T47D (cell line): Measurements from ENCODE around the gene LYPD1.
A peak's percentile ranks its signal among the peaks of the same experiment; 100 is the strongest.
"Not testable (repeated sequence)": the region's sequence is repeated elsewhere in the genome, so short reads cannot be mapped to it uniquely, and the experiment has no call there.

Experiments used
- DNase-seq, 2 experiments: peaks; one replicate each; pipeline versions ENCODE4 v3.0.0 to v3.0.0-alpha.2; 2011 to 2012; ENCODE audit warnings: low read depth in 1 of 2, low spot score in 1 of 2
- JUND ChIP-seq: IDR thresholded peaks from 2 replicates; pipeline ENCODE4 v1.6.1; 2012; ENCODE audit warnings: low read depth
- in situ Hi-C: cut with HindIII; loops from 2 replicates; pipeline ENCODE4 v1.10.0; 2016; ENCODE audit warnings: low sequenced_read_pairs, low pct_unique_long_range_greater_than_20kb

The LYPD1 gene

GRCh38 chr2:132669908-132670495 is at the start of gene LYPD1:
TSS of gene LYPD1 (minus strand) at chr2:132670205. CDS start at chr2:132669932, 273 bp downstream.
- TF ChIP-seq JUND = no peak
- DNase-seq = peak; percentile 14 to 29

GRCh38 chr2:132719480-132719879 is 49.5 kb upstream of the LYPD1 start:
- no peak for TF ChIP-seq JUND

More at GRCh38 chr2:132669908-132670495, at the start of gene LYPD1:
- in situ Hi-C loops = no loop called here

GRCh38 chr2:132716954-132717353 is 46.9 kb upstream of the LYPD1 start:
- in situ Hi-C loops = no loop called here
- TF ChIP-seq JUND = no peak
- no peak for DNase-seq

More at GRCh38 chr2:132719480-132719879, 49.5 kb upstream of the LYPD1 start:
- in situ Hi-C loops = no loop called here
- no peak for DNase-seq

DNA sequence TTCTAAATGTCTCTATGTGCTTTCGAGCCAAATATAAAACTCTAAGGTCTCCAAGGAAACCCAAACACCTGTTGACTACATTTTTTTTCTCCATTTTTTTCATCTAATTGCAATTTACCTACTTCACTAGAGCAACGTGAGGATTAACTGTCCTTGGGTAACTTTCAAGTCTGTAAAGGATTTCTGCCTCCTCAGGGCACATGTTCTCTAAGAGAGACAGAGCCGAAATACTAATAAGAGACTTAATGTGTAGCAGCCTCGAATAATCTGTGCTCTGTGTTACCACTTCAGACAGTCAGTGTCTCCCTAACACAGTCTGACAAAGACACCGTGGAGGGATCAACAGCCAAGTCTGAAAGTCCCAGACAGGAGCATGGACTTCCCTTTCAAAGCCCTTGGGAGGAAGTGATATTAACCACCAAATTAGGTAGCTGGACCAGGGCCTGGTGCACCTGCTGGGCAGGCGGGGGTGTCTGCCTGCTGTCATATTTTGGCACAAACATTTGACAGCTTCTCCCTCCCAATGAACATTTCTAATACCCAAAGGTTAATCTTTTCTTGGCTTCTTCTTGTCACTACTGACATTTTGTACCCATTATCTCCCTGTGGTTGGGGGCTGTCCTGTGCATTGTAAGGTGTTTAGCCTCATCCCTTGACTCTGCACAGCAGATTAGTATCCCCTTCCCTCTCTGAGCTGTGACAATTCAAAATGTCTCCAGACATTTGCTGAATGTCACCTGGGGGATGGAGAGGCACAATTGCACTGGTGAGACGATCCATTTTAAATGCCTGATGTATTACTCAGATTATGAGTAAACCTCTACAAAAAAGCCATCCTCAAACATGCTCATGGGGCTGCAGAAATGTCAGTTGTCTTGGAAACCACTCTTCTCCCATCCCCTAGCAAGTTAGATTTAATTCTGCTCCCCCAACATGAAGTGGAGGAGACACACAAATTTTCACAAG is 45.7 kb upstream of the LYPD1 start:
- in situ Hi-C loops = no loop called here
- no peak for DNase-seq

GRCh38 chr2:132703396-132703795 is 33.4 kb upstream of the LYPD1 start:
- no peak for DNase-seq
- TF ChIP-seq JUND = no peak
- in situ Hi-C loops = no loop called here

More for the DNA sequence above, 45.7 kb upstream of the LYPD1 start:
- no peak for TF ChIP-seq JUND

DNA sequence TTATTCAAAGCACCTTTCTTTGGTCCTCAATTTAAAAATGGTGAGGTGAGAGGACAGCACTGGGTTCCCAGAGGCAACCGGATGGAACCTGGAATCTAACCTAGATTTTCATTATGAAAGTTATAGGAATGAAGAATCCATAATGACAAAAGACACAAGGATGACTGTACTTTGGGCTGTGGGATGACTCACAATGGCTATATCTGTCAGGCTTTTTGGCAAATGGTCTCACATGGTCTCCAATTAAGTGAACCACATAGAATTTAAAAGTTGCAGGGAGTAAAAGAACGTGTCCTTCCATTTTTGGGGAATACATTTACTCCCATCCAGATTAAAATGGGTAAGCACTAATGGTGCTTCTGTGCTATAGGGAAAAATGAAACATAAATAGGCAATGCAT is 31.8 kb upstream of the LYPD1 start:
- no peak for TF ChIP-seq JUND
- in situ Hi-C loops = no loop called here
- DNase-seq = no peak

DNA sequence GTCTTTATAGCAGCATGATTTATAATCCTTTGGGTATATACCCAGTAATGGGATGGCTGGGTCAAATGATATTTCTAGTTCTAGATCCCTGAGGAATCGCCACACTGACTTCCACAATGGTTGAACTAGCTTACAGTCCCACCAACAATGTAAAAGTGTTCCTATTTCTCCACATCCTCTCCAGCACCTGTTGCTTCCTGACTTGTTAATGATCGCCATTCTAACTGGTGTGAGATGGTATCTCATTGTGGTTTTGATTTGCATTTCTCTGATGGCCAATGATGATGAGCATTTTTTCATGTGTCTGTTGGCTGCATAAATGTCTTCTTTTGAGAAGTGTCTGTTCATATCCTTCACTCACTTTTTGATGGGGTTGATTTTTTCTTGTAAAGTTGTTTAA is 29.8 kb upstream of the LYPD1 start:
- in situ Hi-C loops, DNase-seq: not testable (repeated sequence)

- not testable (repeated sequence) for DNase-seq
Observed at GRCh38 chr2:132698347-132698746, 28.3 kb upstream of the LYPD1 start.

GRCh38 chr2:132697556-132698205 is 27.7 kb upstream of the LYPD1 start:
- TF ChIP-seq JUND = no peak
- in situ Hi-C loops = no loop called here
- no peak for DNase-seq

More at GRCh38 chr2:132698347-132698746, 28.3 kb upstream of the LYPD1 start:
- in situ Hi-C loops = not testable (repeated sequence)

DNA sequence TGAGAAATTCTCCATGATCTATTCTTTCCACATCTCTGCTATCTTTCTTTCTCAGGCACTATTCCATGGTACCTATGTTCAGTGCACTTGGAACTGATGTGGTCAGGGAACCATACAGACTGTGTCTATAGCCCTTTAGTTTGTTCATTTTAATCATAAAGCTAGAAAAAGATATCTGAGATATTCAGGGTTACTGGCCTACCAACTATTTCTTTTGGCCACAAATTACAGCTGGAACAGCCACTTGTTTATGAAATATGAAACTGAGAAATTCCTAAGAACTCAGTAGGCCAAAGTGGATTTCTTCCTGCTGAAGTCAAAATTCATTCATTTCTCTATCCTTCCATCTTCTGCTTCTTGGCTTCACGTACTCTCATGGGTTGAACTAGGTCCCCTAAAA is 22.8 kb upstream of the LYPD1 start:
- no peak for DNase-seq
- in situ Hi-C loops = no loop called here
- TF ChIP-seq JUND = no peak

GRCh38 chr2:132691556-132691955 is 21.6 kb upstream of the LYPD1 start:
- no peak for DNase-seq
- no peak for TF ChIP-seq JUND
- in situ Hi-C loops = no loop called here

DNA sequence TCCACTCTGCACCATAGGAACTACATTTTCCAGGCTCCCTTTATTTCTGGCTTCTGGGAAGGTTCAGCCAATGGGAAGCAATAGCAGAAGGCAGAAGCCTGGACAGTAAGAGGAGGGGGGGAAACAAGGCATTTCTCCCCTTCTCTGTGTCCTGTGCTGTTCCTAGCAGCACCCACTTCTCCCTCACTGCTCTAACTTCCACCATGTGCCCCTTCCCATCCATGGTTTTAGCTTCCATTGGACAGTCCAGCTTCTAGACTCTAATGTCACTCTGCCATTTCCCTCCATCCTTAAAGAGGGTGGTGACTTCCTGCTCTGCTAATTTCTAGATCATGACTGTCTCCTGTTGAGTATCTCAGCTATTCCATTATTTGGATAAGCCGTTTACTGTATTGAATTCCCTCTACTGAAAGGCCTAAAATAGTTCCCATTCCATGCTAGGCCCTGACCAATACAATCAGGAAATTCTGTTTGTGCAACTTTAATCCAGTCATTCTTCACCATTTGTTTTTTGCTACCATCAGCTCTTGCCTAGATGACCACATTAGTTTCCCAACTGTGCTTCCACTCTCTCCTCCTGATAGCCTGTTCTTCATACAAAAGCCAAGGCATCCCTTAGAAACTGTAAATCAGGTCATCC is 20.8 kb upstream of the LYPD1 start:
- TF ChIP-seq JUND = no peak
- in situ Hi-C loops = no loop called here
- no peak for DNase-seq

GRCh38 chr2:132681766-132682165 is 11.8 kb upstream of the LYPD1 start:
- DNase-seq = no peak
- in situ Hi-C loops = no loop called here

More at GRCh38 chr2:132681766-132682165, 11.8 kb upstream of the LYPD1 start:
- TF ChIP-seq JUND = no peak
